Skeletal muscle cell (primary cell): ENCODE data around the gene TTC33.

Experiments
- DNase-seq: peaks from one replicate; pipeline ENCODE4 v3.0.0-alpha.2; 2010; ENCODE audit warnings: low read depth
- H3K4me3 ChIP-seq: 2 replicates; pipeline ENCODE4 v1.5.1; 2011; ENCODE audit warnings: low read depth, mild to moderate bottlenecking, control low read depth, low read length, moderate library complexity

Gene TTC33

DNA sequence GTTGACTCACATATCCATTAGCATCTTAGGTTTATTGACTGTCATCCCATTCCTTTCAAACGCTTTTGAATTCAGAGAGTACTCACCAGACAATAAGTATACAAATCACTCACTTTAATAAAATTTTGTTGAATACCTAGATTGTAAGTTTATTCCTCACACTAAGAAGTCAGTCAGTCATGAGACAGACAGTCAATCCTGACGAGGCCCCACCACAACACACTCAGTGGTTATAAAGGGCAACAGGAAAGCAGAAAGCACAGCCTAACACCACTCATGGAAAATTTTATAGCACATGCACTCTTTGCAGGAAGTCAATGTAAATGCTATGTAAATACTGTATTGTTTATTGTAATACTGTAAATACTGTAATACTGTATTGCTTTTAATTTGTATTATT, 252.3 kb downstream of the TTC33 start:
- H3K4me3 ChIP-seq: no peak overlapping the region
- DNase-seq: no peak

DNA sequence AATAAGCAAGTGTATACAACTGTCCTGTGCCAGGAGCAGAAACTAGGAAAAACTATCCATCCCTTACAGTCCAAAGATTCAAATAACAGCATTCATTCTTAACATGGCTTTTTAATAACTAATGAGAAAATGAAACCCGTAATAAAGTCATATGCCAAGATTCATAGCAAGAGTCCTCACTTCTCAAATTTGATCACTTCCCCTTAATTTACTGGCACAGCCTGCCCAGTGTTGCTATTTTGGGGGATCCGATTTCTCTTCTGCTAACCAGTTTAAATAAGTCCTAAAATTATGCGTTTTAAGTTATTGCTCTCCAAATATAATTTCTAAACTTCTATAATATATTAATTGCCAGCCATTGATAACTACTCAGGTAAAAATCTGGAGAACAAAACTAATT, 253.0 kb downstream of the TTC33 start:
- DNase-seq: no peak
- H3K4me3 ChIP-seq: no peak overlapping the region

DNA sequence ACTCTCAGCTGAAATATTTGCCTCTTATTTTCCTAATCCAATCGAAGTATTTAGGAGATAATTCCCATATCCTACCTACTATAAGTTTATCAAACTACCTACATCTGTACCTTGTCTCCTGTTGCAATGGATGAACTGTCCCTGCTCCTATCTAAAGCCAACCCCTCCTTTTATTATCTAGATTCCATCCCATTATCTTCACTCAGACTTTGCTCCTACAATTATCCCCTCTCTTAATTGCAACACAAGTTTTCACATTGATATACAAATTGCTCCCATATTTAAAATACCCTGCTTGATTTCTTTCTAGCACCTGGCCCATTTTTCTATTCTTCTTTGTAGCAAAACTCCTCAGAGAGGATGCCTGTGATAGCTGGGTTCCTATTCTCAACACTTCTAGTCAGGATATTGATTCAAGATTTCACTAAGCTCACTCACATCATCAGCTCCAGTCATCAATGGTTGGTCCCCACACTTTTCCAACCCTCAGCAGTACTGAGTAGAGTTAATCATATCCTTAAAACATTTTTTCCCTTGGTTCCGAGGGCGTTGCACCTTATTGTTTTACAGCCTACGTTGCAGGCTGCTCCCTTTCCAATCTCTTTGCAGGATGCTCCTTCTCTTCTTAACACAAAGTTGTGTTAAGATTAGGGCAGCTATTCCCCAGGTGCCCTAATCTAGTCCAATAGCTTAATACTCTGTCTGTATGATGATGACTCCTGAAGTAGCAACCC, 253.9 kb downstream of the TTC33 start:
- no peak overlapping the region for H3K4me3 ChIP-seq
- no peak for DNase-seq

DNA sequence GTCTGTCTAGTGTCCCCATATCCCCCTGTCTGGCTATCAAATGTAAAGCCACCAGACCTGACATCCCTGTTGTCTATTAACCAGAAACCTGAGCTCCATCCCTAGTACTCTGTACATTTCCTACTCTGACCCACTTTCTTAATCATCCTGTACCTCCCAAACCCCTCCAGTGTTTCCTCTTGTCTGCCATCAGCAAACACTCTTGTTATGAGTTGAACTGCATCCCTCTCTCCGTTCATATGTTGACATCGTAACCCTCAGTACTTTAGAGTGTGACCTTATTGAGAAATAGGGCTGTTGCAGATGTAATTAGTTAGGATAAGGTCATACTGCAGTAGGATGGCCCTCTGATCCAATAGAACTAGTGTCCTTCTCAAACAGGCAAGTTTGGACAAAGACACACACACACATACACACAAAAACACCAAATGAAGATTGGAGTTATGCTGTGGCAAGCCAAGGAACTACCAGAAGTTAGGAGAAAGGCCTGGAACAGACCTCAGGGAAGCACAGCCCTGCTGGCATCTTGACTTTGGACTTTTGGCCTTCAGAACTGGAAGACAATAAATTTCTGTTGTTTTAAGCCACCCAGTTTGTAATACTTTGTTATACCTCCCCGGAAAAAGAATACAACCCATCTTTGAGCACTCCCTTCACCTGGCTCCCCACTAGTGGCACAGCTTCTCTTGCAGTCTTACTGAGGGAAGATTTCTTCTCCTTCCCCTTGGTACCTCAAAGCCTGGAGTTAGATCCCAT, 256.1 kb downstream of the TTC33 start:
- DNase-seq: no peak
- no peak overlapping the region for H3K4me3 ChIP-seq

DNA sequence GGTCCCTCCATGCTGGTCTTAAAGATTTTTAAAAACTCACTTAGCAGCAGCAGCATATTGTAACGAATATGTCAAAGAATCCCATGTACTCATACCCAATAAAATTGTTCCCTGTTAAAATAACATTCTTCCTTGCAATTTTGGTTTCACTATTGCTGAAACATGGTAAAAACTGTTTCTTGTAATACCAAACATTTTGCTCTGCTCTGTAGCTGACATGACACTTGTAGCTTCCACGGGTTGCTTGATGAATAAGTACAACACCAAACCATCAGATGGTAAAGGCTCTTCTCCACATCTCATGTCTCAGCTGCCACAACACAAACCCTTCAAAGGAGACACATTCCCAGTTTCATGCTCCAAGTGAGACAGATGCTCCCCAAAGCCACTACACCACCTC, 256.8 kb downstream of the TTC33 start:
- H3K4me3 ChIP-seq: no peak overlapping the region

DNA sequence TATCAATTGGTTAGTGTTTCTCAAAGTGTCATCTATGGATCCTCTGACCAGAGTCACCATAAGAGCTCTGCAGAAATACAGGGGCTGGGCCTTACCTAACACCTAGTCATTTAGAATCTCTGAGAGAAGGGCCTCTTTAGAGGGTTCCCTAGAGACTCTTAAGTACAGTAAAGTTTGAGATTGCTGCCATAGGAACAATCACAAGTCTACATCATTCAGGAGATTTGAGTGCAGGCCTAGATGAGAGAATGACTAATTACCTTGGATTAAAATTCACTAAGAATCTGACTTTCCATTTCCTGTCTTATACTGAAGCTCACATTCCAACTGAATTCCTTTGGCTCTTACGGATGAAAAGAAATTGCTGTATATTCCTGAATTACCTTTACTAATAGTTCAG, 258.2 kb downstream of the TTC33 start:
- no peak for DNase-seq
- H3K4me3 ChIP-seq: no peak overlapping the region

More for the DNA sequence above, 256.8 kb downstream of the TTC33 start:
- DNase-seq: no peak

DNA sequence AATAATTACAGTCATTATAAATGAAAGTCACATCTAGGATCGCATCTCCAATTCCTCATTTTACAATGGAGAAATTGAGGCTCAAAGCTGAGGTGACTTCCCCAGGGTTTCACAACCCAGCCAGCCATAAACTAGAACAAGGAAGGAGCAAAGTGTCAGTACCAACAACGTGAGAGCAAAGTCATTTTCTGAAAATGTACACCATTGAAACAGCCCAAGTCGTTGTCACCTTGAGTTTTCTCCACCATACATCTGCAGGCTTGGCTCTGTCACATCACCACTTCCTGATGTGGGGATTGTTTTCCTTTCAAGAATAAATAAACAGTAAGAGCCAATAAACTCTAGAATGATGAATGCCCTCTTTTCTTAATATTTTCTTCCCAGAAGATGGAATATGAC, 260.5 kb downstream of the TTC33 start:
- no peak overlapping the region for H3K4me3 ChIP-seq

DNA sequence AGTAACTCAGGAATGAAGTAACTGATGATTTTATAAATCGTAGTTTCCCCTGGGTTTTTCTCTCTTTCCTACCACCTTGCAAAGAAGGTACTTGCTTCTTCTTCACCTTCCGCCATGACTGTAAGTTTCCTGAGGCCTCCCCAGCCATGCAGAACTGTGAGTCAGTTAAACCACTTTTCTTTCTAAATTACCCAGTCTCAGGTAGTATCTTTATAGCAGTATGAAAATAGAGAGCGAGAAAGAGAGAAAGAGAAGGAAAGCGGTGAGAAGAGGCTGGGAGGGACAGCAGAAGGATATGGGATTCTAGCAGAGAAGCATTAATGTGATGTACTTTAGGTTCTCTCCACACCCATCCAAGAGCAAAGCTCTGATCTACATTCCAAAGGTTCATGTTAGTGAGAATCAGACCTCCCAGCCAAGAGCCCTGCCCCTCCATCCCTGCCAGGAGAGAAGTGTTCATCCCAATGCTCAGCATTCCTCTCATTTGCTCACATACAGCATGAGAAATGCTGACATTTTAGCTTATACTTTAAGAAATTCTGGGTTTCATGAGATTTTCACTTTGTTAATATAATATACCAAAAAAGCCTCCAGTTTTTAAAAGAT, 261.0 kb downstream of the TTC33 start:
- DNase-seq: no peak
- no peak overlapping the region for H3K4me3 ChIP-seq

More for the DNA sequence above, 260.5 kb downstream of the TTC33 start:
- DNase-seq: no peak

DNA sequence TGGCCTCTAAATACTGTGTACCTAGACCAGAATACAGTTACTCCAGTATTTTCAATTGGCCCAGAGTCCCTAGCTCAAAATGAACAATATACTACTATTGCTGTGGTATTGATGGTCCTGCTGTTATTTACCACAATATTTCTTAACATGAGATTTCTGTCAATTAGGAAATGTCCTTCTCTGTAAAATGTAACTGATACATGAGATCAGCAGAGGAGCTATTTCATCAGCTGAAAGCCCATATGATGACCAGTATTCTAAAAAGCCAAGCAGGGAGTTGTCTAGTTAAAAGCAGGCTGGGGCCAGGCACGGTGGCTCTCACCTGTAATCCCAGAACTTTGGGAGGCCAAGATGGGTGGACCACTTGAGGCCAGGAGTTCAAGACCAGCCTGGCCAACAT, 263.7 kb downstream of the TTC33 start:
- DNase-seq: no peak
- no peak overlapping the region for H3K4me3 ChIP-seq

DNA sequence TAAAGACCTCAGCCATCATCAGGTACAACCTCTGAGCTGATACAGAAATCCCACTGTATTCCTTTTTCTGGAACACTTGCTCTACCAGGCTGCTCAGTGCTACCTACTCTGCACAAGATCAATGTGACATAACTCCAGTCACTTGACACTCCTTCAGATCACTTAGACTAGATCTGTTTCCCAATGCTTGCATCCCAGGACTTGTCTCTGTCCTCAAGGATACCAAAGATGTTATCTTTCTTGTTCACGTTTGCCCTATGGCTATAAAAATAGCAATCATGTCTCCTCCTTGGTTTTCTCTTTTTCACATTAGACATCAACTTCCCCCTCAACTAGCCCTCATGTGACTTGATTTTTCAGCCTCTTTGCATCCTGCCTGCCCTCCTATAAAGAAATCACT, 264.1 kb downstream of the TTC33 start:
- DNase-seq: no peak
- no peak overlapping the region for H3K4me3 ChIP-seq

DNA sequence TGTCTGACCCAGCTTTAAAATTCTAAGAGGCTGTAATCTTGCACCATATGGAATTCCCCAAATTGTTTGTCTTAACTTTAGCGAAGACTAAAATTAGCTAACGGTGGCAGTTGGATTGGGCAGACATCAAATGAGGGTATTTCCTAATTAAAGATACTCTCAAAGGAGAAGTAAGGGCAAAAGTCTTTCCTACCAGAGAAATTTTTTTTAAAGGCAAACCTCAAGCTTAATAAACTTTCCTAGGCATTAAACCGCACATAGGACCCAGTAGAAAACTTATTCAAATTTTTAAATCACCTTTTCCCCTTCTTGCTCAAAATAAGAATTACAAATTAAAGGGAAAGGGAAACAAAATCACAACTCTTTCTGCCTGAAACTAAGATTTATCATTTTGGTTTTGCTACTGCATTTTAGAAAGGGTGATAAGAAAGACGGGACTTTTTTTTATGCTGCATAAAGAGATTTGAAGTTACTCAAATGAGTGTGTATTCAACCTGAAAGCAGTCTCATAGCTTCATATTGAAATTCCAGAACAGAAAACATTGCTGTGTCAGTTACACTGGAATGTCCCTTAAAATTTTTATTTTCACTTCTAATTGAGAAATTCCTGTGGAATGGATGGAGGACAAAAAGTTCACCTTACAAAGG, 265.2 kb downstream of the TTC33 start:
- no peak for DNase-seq
- no peak overlapping the region for H3K4me3 ChIP-seq

DNA sequence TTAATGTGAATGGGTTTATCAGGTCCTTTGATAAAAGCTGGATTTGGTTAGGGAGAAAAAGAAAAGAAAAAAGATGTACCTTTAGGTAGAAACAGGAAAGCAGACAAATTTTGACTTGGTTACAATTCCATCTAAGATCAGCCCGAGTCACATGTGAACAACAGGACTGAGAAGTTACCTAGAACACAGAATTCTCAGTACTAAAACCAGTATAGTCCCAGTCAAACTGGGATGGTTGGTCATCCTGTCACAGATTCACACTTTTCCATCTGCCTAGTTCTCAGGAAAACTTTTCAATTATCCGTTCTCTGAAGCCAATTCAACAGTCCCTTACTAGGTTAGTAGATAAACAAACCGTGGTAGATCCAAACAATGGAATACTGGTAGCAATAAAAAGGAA, 266.3 kb downstream of the TTC33 start:
- H3K4me3 ChIP-seq: no peak overlapping the region
- no peak for DNase-seq

DNA sequence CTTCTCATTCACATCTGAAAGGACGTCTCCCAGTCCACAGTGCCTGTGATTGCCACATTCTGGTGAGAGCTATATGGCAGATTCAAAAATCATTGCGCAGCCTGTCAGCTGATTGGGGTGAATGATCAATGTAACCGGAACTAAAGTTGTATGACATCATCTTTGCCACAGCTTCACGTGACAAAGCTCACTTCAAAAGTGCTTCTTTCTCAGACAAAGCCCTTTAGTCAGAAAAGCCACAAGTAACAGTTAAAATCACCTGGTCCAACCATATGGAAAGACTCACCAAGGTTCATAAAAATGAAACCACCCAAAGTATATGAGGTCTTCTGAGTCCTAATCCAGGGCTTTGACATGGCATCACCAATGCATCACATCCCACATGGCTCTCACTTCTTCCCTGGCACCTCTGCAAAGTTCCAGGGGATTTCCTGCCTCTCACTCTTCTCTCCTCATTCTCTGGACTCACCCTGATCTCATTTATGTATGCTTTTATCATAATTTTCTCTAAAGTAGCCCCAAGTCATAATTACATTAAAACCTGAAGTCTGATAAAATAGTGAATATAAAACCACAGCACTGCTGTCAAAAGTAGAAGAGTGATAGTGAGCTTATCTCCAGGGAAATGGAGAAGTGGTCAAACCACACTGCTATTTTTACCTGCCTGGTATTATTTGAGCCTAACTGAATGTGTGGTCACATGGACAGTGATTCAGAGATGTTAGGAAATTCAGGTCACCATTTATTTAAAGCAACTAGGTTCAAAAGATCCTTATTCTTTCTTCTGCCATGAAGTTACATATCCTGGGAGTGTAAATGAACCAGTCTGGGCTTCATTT, 269.1 kb downstream of the TTC33 start:
- no peak overlapping the region for H3K4me3 ChIP-seq
- DNase-seq: no peak

DNA sequence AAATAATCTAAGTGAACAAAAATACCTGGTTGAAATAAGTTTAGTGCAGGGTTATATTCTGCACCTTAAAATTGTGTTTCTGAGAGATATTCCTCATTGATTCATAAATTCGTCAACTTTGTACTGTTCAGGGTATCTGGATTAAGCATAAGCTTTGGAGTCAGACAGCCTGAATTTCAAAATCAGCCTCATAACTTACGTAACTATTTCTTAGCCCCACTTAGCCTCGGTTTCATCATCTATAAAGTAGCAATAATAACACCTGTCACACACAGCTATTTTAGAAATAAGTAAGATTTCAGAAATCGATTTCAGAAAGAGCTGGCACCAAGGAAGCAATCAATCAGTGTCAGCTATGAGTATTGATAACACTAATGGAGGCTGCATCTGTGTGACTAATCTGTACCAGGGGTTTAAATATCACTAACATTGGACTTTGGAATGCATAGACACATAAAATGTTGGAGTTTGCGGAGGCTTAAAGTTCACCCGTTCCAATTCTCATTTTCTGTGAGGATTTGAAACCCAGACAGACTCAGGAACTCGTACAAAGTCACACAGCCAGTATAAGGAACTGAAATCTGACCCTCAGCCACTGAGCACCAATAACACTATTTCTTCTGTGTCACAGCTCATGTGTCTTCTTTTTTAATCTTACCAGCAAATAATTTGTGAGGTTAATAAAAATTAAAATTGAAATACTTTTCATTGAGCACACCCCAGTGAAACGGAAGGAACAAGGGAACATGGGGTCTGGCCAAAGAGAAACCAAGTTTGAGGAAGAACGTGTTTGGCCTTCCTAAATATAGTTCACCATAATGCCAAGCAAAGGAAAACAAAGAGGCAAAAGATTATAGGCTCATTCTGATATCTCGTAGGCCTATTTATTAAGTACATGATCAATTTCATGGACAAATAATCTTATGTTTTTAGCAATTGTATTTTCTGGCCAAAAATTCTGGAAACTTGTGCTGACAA, 270.5 kb downstream of the TTC33 start:
- H3K4me3 ChIP-seq: no peak overlapping the region
- no peak for DNase-seq

DNA sequence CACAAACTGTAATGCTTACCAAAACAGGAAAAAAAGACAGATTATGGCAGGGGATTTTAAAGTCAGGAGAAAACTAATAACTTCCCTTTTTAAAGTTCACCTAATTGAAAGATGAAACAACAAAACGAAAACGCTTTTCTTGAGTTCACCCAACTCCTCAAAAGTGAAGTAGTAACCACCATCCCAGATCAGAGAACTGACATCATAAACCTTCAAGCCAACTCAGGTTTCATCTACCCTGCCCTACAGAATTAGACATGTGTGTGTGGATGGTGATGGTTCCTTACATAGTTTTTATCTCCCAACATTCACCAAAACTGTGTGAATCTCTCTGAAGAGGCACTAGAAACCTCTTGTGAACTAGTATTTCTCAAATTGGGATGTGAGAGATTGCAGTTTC, 271.3 kb downstream of the TTC33 start:
- DNase-seq: no peak
- H3K4me3 ChIP-seq: no peak overlapping the region

DNA sequence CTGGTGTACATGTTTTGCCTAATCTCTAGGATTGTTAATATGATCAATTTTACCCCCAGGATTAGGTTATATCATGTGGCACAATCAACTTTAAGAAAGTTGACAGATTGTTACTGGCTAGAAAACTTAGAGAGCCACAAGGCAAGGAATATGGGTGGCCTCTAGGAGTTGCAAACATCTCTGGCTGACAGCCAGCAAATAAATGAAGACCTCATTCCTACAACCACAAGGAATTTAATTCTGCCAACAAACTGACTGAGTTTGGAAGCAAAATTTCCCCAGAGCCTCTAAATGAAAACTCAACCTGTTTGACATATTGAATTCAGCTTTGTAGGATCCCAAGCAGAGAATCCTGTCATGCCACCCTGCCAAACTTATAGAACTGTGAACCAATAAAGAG, 272.4 kb downstream of the TTC33 start:
- H3K4me3 ChIP-seq: no peak overlapping the region
- no peak for DNase-seq

DNA sequence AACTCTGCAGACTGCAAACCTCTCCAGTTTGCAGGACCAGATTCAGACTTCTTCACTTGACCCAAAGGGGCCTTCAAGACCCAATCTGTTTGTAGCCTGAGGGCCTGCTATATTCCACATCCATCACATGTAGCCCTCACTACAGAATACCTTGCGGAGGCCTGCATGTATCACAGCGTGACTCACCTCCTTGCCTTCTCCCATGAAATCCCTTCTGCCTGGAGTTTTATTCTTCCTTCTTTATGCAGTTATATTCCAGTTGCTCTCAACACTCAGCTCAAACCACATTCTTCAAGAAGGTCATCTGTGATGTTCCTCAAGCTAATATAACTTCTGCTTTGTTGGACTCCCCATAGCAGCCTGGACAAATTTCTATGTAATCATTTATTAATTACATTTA, 274.5 kb downstream of the TTC33 start:
- no peak for DNase-seq
- no peak overlapping the region for H3K4me3 ChIP-seq

DNA sequence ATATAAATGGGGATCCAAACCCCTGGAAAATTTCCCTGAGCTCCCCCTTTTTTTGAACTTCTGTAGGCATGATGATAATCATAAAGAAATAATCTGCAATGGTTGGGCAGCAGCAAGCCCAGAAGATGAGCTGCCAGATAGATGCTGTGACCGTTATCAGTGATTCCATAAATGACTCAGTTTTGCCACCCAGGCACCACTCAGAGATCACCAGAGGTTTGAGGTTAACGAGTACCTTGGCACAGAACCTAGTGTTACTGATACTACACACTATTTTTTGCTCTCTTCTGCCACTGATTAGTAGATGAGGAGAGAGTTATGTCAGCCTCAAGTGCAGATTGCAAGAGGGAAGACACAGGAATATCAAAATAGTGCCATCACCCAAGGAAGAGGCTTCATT, 275.4 kb downstream of the TTC33 start:
- DNase-seq: no peak
- no peak overlapping the region for H3K4me3 ChIP-seq
